ENCODE measurements around the gene SETD6.

- no peak for TF ChIP-seq POLR2A (IDR thresholded peaks at IDR 0.05)
- TF ChIP-seq CTCF (IDR thresholded peaks at IDR 0.05): no peak
Observed at GRCh38 chr16:58537124-58537906, 22.0 kb downstream of the SETD6 start.
